ENCODE results near the gene TNFRSF19. TPM values are rescaled to one million over a fixed set of nuclear protein-coding genes. Genes with fewer than 3 reads are reported as not detected.
A peak's percentile ranks its signal among the peaks of the same experiment; 100 is the strongest.

Gene TNFRSF19
- total RNA-seq, 1 experiment from 2014 or later = 130 TPM

DNA sequence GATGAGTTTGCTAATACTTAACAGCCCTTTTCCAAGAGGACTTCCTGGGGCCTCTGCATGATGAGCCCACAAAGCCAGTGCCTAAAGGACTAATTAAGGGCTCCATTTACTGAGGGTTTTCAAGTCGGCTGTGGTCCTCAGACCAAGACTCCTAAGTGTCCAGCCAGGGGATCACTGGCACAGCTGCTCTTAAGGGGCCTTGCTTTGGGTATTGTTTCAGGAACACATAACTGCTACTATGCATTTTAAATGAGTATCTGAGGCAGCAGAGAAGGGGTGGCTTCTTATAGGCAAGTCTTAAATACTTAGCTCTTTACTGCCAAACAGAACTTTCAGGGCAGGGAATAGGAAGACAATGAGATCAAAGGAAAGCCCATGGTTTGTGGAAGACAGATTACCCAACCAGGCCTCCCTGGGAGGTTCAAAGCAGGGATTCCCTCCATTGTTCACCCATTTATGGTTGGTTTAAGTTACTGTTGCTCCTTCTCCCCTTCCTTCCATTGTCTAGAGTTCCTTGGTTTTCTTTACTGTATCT, 61.9 kb downstream of the TNFRSF19 start:
- in situ Hi-C loops (cut with HindIII; ENCODE audit: low pct_unique_long_range_greater_than_20kb, low sequenced_read_pairs) = no loop called here

DNA sequence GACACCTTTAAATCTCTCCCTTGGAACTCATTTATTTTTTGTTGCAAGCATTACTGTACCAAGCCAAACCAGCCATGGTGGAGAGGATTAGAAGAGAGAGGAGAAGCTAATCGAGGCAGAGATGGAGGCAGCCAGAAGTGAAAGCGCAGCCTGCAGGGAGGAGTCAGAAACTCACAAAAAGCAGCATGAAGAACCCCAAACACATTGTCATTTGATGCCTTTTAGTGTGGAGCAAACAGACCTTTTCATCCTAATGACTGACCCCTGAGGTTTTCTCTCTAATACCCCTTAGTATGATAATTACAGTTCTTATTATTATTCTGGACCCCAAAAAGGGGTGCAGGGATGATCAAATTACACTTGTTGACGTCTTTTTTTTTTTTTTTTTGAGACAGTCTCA, 62.5 kb downstream of the TNFRSF19 start:
- DNase-seq (ENCODE audit: low read depth, low spot score) = no peak
- in situ Hi-C loops (cut with HindIII; ENCODE audit: low pct_unique_long_range_greater_than_20kb, low sequenced_read_pairs) = no loop called here

More for the DNA sequence above, 61.9 kb downstream of the TNFRSF19 start:
- no peak for DNase-seq (ENCODE audit: low read depth, low spot score)

- in situ Hi-C loops (cut with HindIII; ENCODE audit: low pct_unique_long_range_greater_than_20kb, low sequenced_read_pairs) = no loop called here
- peak; percentile 43 for DNase-seq (ENCODE audit: low read depth, low spot score)
Measured at GRCh38 chr13:23634897-23635296, 64.7 kb downstream of the TNFRSF19 start.

- in situ Hi-C loops (cut with HindIII; ENCODE audit: low pct_unique_long_range_greater_than_20kb, low sequenced_read_pairs) = no loop called here
- DNase-seq (ENCODE audit: low read depth, low spot score) = no peak
Measured at GRCh38 chr13:23636360-23636759, 66.1 kb downstream of the TNFRSF19 start.

GRCh38 chr13:23637829-23638228, 67.6 kb downstream of the TNFRSF19 start:
- in situ Hi-C loops (cut with HindIII; ENCODE audit: low pct_unique_long_range_greater_than_20kb, low sequenced_read_pairs) = no loop called here
- DNase-seq (ENCODE audit: low read depth, low spot score) = peak; percentile 72

DNA sequence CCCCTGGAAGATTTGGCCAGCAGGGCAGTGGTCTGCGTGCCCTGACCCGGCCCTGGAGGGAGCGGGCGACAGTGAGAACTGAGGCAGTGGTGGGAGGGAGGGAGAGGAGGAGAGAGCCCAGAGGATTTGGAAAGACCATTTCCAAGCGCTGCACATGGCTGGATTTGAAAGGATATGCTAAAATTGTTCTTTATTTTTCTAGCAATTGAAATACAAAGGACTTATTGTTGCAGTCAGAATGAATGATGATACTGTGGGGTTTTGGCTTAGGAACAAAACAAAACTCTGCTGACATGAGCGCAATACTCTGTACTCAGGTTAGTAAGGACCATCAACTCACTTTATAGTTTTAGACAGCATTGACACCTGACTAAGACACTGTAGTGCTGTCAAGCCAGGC, 69.5 kb downstream of the TNFRSF19 start:
- peak; percentile 72 for DNase-seq (ENCODE audit: low read depth, low spot score)
- in situ Hi-C loops (cut with HindIII; ENCODE audit: low pct_unique_long_range_greater_than_20kb, low sequenced_read_pairs) = no loop called here

DNA sequence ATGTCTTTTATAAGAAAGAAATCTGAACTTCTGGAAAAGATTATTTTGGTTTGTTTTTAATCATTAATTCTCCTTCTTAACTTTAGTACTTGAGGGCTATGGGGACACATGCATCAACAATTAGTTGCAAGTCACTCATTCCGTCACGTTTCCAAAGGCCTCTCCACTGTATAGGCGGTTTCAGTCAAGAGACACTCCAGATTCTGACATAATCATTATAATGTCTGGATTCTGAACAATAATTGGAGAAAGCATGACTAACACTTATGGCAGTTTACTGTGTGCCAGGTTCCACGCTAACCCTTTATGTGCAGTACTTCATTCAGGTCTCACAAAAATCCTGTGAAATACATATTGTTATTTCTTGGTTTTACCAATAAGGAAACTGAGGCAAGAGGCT, 71.9 kb downstream of the TNFRSF19 start:
- in situ Hi-C loops (cut with HindIII; ENCODE audit: low pct_unique_long_range_greater_than_20kb, low sequenced_read_pairs) = no loop called here
- no peak for DNase-seq (ENCODE audit: low read depth, low spot score)

DNA sequence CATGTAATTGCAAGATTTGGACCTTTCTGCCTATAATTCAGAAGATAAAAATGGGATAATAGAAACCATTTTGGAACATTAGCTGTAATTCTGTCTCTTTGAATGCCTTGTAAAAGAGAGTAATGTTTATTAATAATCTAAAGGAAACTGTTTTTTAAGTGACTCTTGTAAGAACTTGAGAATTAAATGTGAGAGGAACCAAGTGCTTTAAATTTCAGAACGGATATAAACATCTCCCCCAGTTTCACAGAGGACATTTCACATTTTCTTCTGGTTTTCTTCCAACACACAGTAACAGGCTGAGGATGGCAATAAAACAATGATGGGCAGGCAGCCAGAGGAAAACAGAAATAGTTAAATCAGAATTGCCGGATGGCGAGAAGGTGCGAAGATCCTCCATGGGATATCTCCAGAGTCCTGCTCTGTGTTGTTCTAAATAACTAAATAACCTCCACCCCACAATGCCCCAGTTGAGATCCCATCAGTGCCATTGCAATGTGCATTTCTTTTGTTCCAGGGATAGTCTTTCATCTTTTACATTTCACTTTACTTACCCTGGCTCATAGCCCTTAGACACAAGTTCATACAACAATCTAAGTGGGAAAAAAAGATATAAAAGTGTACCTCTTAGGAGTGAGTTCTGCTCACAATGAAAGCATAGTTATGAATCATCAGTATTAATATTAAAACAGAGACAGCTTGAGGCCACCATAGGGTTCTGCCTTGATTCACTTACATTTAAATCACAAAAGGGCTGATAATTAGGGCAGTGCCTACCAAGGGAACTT, 73.3 kb downstream of the TNFRSF19 start:
- DNase-seq (ENCODE audit: low read depth, low spot score) = no peak
- in situ Hi-C loops (cut with HindIII; ENCODE audit: low pct_unique_long_range_greater_than_20kb, low sequenced_read_pairs) = no loop called here

DNA sequence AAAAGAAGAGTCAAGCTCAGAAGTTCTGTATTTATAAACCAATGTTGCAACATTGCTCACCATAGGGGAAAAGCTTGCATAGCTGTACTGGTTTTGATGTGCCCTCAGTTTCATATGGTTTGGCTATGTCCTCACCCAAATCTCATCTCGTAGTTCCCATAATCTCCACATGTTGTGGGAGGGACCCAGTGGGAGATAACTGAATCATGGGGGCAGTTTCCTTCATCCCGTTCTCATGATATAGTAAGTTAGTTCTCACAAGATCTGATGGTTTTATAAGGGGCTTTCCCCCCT, 73.9 kb downstream of the TNFRSF19 start:
- in situ Hi-C loops (cut with HindIII; ENCODE audit: low pct_unique_long_range_greater_than_20kb, low sequenced_read_pairs) = no loop called here
- DNase-seq (ENCODE audit: low read depth, low spot score) = no peak

DNA sequence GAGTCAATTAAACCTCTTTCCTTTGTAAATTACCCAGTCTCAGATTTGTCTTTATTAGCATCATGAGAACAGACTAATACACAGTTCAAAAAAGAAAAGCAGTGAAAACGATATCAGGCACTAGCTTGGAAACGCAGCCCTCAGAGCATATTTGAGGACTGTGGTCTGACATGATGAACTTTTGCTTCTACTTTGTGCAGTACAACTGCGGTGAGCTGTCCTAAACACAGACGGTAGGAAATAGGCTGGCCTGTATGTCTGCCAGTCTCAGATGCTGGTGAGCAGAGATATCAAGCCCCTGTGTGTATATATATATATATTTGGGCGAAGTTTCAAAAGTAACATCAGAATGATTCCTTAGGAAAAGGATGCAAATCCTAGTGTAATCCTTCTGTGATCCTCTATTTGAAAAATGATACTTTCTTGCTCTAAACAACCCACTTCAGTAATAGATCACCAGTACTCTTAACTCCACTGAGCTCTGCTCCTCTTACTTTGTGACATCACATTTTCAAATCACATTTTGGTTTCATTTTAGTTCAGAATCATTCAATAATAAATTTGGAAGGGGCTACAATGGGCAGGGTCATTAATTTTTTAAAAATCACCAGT, 74.4 kb downstream of the TNFRSF19 start:
- DNase-seq (ENCODE audit: low read depth, low spot score) = no peak
- in situ Hi-C loops (cut with HindIII; ENCODE audit: low pct_unique_long_range_greater_than_20kb, low sequenced_read_pairs) = no loop called here

DNA sequence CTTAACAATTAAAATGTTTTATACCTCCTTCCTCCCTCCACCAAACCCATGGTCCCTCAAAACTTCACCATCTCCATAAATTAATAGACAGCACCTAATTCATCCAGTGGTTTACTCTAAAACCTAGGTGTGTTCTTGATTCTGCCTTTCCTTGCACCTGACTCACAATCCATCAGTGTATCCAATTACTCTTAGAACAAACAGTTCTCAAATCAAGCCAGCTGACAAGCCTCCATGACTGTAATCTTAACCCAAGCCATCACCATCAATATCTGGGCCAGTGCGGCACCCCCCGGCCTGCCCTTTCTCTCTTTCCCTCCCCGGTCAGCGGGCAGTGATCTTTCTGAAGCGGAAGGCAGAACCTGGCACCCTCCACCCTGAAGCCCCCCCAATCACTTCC, 75.6 kb downstream of the TNFRSF19 start:
- in situ Hi-C loops (cut with HindIII; ENCODE audit: low pct_unique_long_range_greater_than_20kb, low sequenced_read_pairs) = no loop called here
- DNase-seq (ENCODE audit: low read depth, low spot score) = no peak

GRCh38 chr13:23651439-23651838, 81.2 kb downstream of the TNFRSF19 start:
- in situ Hi-C loops (cut with HindIII; ENCODE audit: low pct_unique_long_range_greater_than_20kb, low sequenced_read_pairs) = no loop called here
- DNase-seq (ENCODE audit: low read depth, low spot score) = no peak

- in situ Hi-C loops (cut with HindIII; ENCODE audit: low pct_unique_long_range_greater_than_20kb, low sequenced_read_pairs) = no loop called here
Measured at GRCh38 chr13:23651887-23652286, 81.7 kb downstream of the TNFRSF19 start.

DNA sequence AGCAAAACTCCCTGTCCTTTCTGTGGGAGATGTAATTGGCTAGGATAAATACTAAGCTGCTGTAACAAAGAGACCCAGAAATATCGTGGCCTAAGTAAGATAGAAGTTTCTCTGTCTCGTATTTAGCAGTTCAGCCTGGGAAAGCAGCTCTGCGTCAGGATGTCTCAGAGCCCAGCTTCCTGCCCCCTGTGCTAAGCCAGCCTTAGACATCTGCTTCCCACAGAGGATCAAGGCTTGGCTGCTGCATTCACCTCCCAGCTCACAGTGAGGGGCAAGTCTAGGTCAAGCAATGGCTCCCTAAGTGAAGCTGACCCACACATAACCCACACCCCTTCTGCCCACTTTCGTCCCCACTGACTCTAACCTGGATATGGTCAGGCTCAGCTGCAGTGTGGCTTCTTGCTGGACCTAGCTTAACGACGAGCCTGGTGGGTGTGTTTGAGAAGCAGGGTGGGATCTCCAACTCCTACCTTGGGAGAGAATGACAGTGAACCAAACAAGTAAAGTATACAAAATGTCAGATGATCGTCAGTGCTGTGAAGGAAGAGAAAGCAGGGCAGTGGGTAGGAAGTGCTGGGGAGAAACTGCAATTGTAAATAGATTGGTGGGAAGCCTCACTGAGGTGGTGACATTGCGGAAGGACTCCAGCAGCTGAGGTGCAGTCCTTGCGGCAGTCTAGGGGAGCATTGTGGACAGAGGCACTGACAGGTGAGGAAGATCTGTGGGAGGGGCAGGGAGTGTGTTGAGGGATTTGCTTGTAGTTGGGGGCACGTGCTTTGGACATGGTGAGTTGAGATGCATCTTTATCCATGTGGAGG, 82.9 kb downstream of the TNFRSF19 start:
- DNase-seq (ENCODE audit: low read depth, low spot score) = no peak
- in situ Hi-C loops (cut with HindIII; ENCODE audit: low pct_unique_long_range_greater_than_20kb, low sequenced_read_pairs) = no loop called here

More at GRCh38 chr13:23651887-23652286, 81.7 kb downstream of the TNFRSF19 start:
- no peak for DNase-seq (ENCODE audit: low read depth, low spot score)

GRCh38 chr13:23654111-23655110, 84.2 kb downstream of the TNFRSF19 start:
- in situ Hi-C loops (cut with HindIII; ENCODE audit: low pct_unique_long_range_greater_than_20kb, low sequenced_read_pairs) = no loop called here
- peak; percentile 82 for DNase-seq (ENCODE audit: low read depth, low spot score)

DNA sequence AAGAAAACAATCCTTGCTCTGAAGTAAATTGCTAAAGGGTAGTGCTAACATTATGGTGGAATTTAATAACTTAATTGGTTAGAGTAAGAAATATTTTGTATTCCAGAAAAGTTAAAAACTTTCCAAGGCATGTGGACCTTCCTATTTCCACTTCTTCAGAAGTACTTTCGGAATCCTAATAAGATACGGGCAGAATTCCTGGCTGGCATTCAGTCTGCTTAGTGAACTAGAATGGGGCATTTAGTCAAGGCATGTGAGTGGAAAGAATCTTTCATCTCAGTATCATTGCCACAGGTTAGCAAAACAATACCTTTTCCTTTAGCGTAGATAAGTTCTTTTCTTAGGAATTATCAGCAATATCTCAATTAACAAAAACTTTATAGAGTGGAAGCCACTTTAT, 85.1 kb downstream of the TNFRSF19 start:
- in situ Hi-C loops (cut with HindIII; ENCODE audit: low pct_unique_long_range_greater_than_20kb, low sequenced_read_pairs) = no loop called here
- no peak for DNase-seq (ENCODE audit: low read depth, low spot score)

DNA sequence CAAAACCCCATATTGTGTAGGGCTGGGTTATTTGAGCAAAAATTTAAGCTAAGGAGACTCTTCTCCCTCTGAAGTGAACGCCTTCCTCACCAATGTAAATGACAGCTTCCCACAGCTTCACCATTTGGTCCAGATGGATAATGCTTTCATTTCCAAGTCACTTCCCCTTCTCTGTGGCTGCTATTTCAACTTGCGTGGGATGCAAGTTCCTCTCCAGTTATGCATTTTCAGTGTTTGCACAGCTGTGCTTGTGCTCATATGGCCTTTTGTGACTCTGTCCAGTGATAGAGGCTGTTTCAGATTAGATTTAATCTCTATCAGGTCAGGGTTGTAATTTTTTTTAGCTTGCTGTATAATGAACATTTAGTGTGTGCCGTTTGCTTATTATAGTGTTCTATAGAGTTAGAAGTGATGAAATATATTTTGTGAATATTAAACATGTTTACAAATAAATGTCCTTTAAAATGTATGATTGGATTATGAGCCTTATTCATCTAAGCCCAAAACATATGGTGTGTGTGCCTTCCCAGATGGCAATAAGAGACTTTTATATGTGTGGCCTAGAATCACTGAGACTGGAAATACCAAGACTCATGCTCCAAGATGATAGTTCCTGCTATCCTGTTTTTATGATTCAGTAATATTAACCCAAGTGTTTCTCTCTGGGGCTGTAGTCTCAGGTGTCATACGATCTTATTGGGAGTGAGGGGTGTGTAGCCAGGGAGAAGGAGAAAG, 86.6 kb downstream of the TNFRSF19 start:
- no peak for DNase-seq (ENCODE audit: low read depth, low spot score)
- in situ Hi-C loops (cut with HindIII; ENCODE audit: low pct_unique_long_range_greater_than_20kb, low sequenced_read_pairs) = no loop called here

Data from SK-MEL-5 (cell line).